Trophoblast cell (in vitro differentiated cells and primary cell): ENCODE measurements around the gene PNPLA7.
A peak's percentile ranks its signal among the peaks of the same experiment; 100 is the strongest.

Experiments used
- DNase-seq, 2 donors: peaks; one replicate each; pipeline ENCODE4 v3.0.0-alpha.2; 2016
- H2AFZ ChIP-seq: 2 replicates; pipeline ENCODE4 v1.6.1; 2013; ENCODE audit warnings: low read length, moderate library complexity, mild to moderate bottlenecking; ENCODE audit not compliant: insufficient read depth, poor library complexity
- H2AK5ac ChIP-seq: 2 replicates; pipeline ENCODE4 v1.6.1; 2013; ENCODE audit warnings: mild to moderate bottlenecking, low read length
- H2BK120ac ChIP-seq: 2 replicates; pipeline ENCODE4 v1.6.1; 2013; ENCODE audit warnings: low read length, mild to moderate bottlenecking, moderate library complexity; ENCODE audit not compliant: insufficient read depth, poor library complexity
- H2BK12ac ChIP-seq: 2 replicates; pipeline ENCODE4 v1.6.1; 2013; ENCODE audit warnings: mild to moderate bottlenecking, low read length, moderate library complexity
- H2BK5ac ChIP-seq: 2 replicates; pipeline ENCODE4 v1.6.1; 2013; ENCODE audit warnings: low read length, low read depth, moderate library complexity, mild to moderate bottlenecking; ENCODE audit not compliant: poor library complexity
- H3K14ac ChIP-seq: 2 replicates; pipeline ENCODE4 v1.6.1; 2013; ENCODE audit warnings: mild to moderate bottlenecking, low read length
- H3K18ac ChIP-seq: 2 replicates; pipeline ENCODE4 v1.6.1; 2013; ENCODE audit warnings: mild to moderate bottlenecking, low read length
- H3K23ac ChIP-seq: 2 replicates; pipeline ENCODE4 v1.6.1; 2013; ENCODE audit warnings: low read length
- H3K27ac ChIP-seq: 2 replicates; pipeline ENCODE4 v1.5.1; 2013; ENCODE audit warnings: low read depth, mild to moderate bottlenecking, inconsistent platforms, low read length, moderate library complexity
- H3K27me3 ChIP-seq: 2 replicates; pipeline ENCODE4 v1.6.1; 2013; ENCODE audit warnings: inconsistent platforms, mild to moderate bottlenecking, low read length, moderate library complexity; ENCODE audit not compliant: insufficient read depth
- H3K36me3 ChIP-seq, 2 experiments: 1 replicate in 1 of 2; 2 replicates in 1 of 2; pipeline ENCODE4 v1.6.1; 2013; ENCODE audit warnings: low read length in 2 of 2, mild to moderate bottlenecking in 2 of 2, moderate library complexity in 1 of 2; ENCODE audit not compliant: insufficient read depth in 2 of 2, control insufficient read depth in 1 of 2
- H3K4ac ChIP-seq: 2 replicates; pipeline ENCODE4 v1.6.1; 2013; ENCODE audit warnings: low read depth, mild to moderate bottlenecking, low read length, moderate library complexity
- H3K4me1 ChIP-seq, 2 experiments: 1 replicate in 1 of 2; 2 replicates in 1 of 2; pipeline ENCODE4 v1.6.1; 2013; ENCODE audit warnings: low read length in 2 of 2, mild to moderate bottlenecking in 2 of 2, moderate library complexity in 1 of 2; ENCODE audit not compliant: insufficient read depth in 2 of 2, control insufficient read depth in 1 of 2
- H3K4me2 ChIP-seq: 2 replicates; pipeline ENCODE4 v1.6.1; 2013; ENCODE audit warnings: inconsistent platforms, mild to moderate bottlenecking, low read length, moderate library complexity
- H3K4me3 ChIP-seq: 2 replicates; pipeline ENCODE4 v1.5.1; 2013; ENCODE audit warnings: mild to moderate bottlenecking, low read depth, low read length, inconsistent platforms
- H3K79me1 ChIP-seq: one replicate; pipeline ENCODE4 v1.6.1; 2013; ENCODE audit warnings: low read length
- H3K79me2 ChIP-seq: 2 replicates; pipeline ENCODE4 v1.6.1; 2013; ENCODE audit warnings: low read length, mild to moderate bottlenecking; ENCODE audit not compliant: control insufficient read depth, insufficient read depth, poor library complexity
- H3K9ac ChIP-seq: 2 replicates; pipeline ENCODE4 v1.6.1; 2013; ENCODE audit warnings: mild to moderate bottlenecking, low read length
- H3K9me3 ChIP-seq: 2 replicates; pipeline ENCODE4 v1.6.1; 2013; ENCODE audit warnings: low read depth, mild to moderate bottlenecking, control low read depth, inconsistent platforms, low read length; ENCODE audit not compliant: insufficient read depth
- H4K12ac ChIP-seq: 2 replicates; pipeline ENCODE4 v1.6.1; 2013; ENCODE audit warnings: low read depth, mild to moderate bottlenecking, low read length, moderate library complexity
- H4K8ac ChIP-seq: 2 replicates; pipeline ENCODE4 v1.6.1; 2013; ENCODE audit warnings: low read depth, mild to moderate bottlenecking, low read length, moderate library complexity
- H4K91ac ChIP-seq: one replicate; pipeline ENCODE4 v1.6.1; 2013; ENCODE audit warnings: low read depth, mild to moderate bottlenecking, low read length, moderate library complexity
- WGBS: extraction: QIAGEN DNeasy Blood & Tissue Kit; methylation state at CpG from one replicate; pipeline ENCODE4 v1.1.7; 2013; ENCODE audit warnings: missing lambda C conversion rate; ENCODE audit not compliant: insufficient read length, insufficient coverage; ENCODE audit errors: extremely low coverage; 5-methylcytosine and 5-hydroxymethylcytosine counted together

The PNPLA7 gene

GRCh38 chr9:137464291-137464999 is 85.8 kb downstream of the PNPLA7 start:
- Histone ChIP-seq H3K23ac (no peak overlapping the region), H3K79me2 (peaks cover 1% of the 10 kb centered on the region), H3K79me1 (peaks cover 2% of the 10 kb centered on the region)

GRCh38 chr9:137463931-137464290 is 86.3 kb downstream of the PNPLA7 start:
- no peak overlapping the region for H4K91ac ChIP-seq
- WGBS: no CpG with 5 or more reads among the region's 18 CpGs
- H3K36me3 ChIP-seq: no peaks in the 10 kb centered on the region
- H3K14ac ChIP-seq: no peak overlapping the region
- H3K27me3 ChIP-seq: peaks cover 2% of the 10 kb centered on the region
- no peak overlapping the region for H3K9ac ChIP-seq
- no peak overlapping the region for H2BK5ac ChIP-seq
- H3K23ac ChIP-seq: no peak overlapping the region
- no peak overlapping the region for H3K4me3 ChIP-seq
- no peak overlapping the region for H2BK12ac ChIP-seq
- no peak overlapping the region for H2AFZ ChIP-seq
- H3K18ac ChIP-seq: no peak overlapping the region
- peak; percentile 64 to 84 for DNase-seq
- H3K4ac ChIP-seq: no peak overlapping the region
- no peak overlapping the region for H3K27ac ChIP-seq
- H4K12ac ChIP-seq: no peak overlapping the region
- no peak overlapping the region for H3K4me2 ChIP-seq
- H3K9me3 ChIP-seq: peaks cover 3% of the 10 kb centered on the region
- H3K79me2 ChIP-seq: peaks cover 2% of the 10 kb centered on the region
- H2AK5ac ChIP-seq: no peak overlapping the region
- H2BK120ac ChIP-seq: no peak overlapping the region
- peaks cover 3% of the 10 kb centered on the region for H3K79me1 ChIP-seq
- H3K4me1 ChIP-seq: peaks cover 3% of the 10 kb centered on the region in 2 experiments
- H4K8ac ChIP-seq: no peak overlapping the region

More at GRCh38 chr9:137464291-137464999, 85.8 kb downstream of the PNPLA7 start:
- Histone ChIP-seq H2BK120ac (no peak overlapping the region), H3K4ac (no peak overlapping the region), H3K14ac (no peak overlapping the region), H3K9ac (no peak overlapping the region), H4K12ac (no peak overlapping the region), H3K27ac (no peak overlapping the region), H3K18ac (no peak overlapping the region), H2AK5ac (no peak overlapping the region), H3K27me3 (peaks cover 2% of the 10 kb centered on the region), H4K91ac (no peak overlapping the region), H3K9me3 (peaks cover 3% of the 10 kb centered on the region), H3K4me2 (no peak overlapping the region), H2BK12ac (no peak overlapping the region), H4K8ac (no peak overlapping the region), H3K4me1 (peaks cover 2% of the 10 kb centered on the region in 2 experiments), H2BK5ac (no peak overlapping the region), H3K4me3 (no peak overlapping the region), H3K36me3 (no peaks in the 10 kb centered on the region), H2AFZ (no peak overlapping the region)
- DNase-seq: peak; percentile 74 to 82
- no CpG with 5 or more reads among the region's 28 CpGs for WGBS

- Histone ChIP-seq H3K9ac (no peak overlapping the region), H2AFZ (no peak overlapping the region), H3K79me2 (peaks cover 4% of the 10 kb centered on the region), H3K4ac (no peak overlapping the region), H4K91ac (no peak overlapping the region), H3K18ac (no peak overlapping the region), H3K27ac (no peak overlapping the region), H2BK12ac (no peak overlapping the region), H2BK5ac (no peak overlapping the region), H3K79me1 (peaks cover 9% of the 10 kb centered on the region), H3K4me2 (no peak overlapping the region), H3K27me3 (peaks cover 2% of the 10 kb centered on the region), H3K4me1 (peaks cover 7 to 9% of the 10 kb centered on the region in 2 experiments), H3K23ac (no peak overlapping the region), H3K9me3 (peaks cover 3% of the 10 kb centered on the region), H3K14ac (no peak overlapping the region), H2BK120ac (no peak overlapping the region), H4K12ac (no peak overlapping the region), H3K4me3 (no peak overlapping the region), H2AK5ac (no peak overlapping the region), H4K8ac (no peak overlapping the region), H3K36me3 (no peaks in the 10 kb centered on the region)
- WGBS: no CpG with 5 or more reads among the region's 30 CpGs
- no peak for DNase-seq
These were observed 86.9 kb downstream of the PNPLA7 start for GRCh38 chr9:137462986-137463930.

DNA sequence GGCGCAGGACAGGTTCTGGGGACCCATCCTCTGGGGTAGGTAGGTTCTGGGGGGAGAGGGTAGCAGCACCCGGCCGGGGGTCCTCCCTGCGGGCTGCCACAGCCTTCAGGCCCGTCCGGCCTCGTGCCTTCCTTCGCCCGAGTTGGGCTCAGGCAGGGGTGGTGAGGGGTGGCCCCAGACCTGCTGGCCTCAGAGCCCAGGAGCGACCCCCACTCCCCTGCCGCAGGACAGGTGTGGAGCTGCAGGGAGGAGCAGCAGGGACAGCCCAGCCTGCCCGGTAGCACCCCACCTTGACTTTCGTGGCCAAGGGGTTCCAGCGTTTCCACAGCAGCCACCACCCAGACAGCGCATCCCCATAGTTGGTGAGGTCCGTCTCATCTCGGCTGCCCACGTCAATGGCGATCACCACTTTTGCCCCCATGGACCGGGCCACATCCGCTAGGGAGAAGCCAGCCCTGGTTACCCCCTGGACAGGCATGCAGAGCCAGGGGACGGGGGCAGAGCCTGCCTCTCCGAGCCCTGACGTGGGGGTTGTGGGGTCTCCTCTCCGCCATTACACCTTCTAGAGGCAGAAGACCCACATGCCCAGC is 87.7 kb downstream of the PNPLA7 start:
- no peak overlapping the region for H2BK12ac ChIP-seq
- H3K9me3 ChIP-seq: peaks cover 2% of the 10 kb centered on the region
- no peak overlapping the region for H3K18ac ChIP-seq
- no peak overlapping the region for H3K4me3 ChIP-seq
- no CpG with 5 or more reads among the region's 25 CpGs for WGBS
- no peak overlapping the region for H3K4ac ChIP-seq
- no peak overlapping the region for H2AK5ac ChIP-seq
- peaks cover 10 to 12% of the 10 kb centered on the region in 2 experiments for H3K4me1 ChIP-seq
- H2BK5ac ChIP-seq: no peak overlapping the region
- H4K91ac ChIP-seq: no peak overlapping the region
- no peak overlapping the region for H4K8ac ChIP-seq
- H4K12ac ChIP-seq: no peak overlapping the region
- H3K27me3 ChIP-seq: peaks cover 2% of the 10 kb centered on the region
- H2AFZ ChIP-seq: no peak overlapping the region
- H3K14ac ChIP-seq: no peak overlapping the region
- H3K23ac ChIP-seq: no peak overlapping the region
- H3K79me1 ChIP-seq: peaks cover 9% of the 10 kb centered on the region
- H3K9ac ChIP-seq: no peak overlapping the region
- H3K27ac ChIP-seq: no peak overlapping the region
- peaks cover 0 to 3% of the 10 kb centered on the region in 2 experiments for H3K36me3 ChIP-seq
- peaks cover 4% of the 10 kb centered on the region for H3K79me2 ChIP-seq
- DNase-seq: no peak
- no peak overlapping the region for H2BK120ac ChIP-seq
- H3K4me2 ChIP-seq: no peak overlapping the region
